HepG2 (cell line): ENCODE results near the gene TSHZ2. TPM values are rescaled to one million over a fixed set of nuclear protein-coding genes. Genes with fewer than 3 reads are reported as not detected.

Source experiments
- BCLAF1 ChIP-seq: fragments of 450-650 bp; IDR thresholded peaks from 2 replicates; pipeline ENCODE4 v1.6.1; 2017; ENCODE audit warnings: mild to moderate bottlenecking
- CCAR2 ChIP-seq: fragments of 200-400 bp; formaldehyde crosslinking; optimal IDR thresholded peaks from 2 replicates; pipeline ENCODE3; 2018; ENCODE audit warnings: low read depth, mild to moderate bottlenecking, low read length, moderate library complexity
- ELF4 ChIP-seq: sonication (generic); formaldehyde crosslinking; IDR thresholded peaks from 2 replicates; pipeline ENCODE4 v1.5.0; 2020; ENCODE audit warnings: missing genetic modification reagents, mild to moderate bottlenecking, moderate library complexity, borderline replicate concordance
- FOXO1 ChIP-seq: sonication (generic); formaldehyde crosslinking; IDR thresholded peaks from 2 replicates; pipeline ENCODE4 v1.4.0; 2020; ENCODE audit warnings: missing genetic modification reagents
- KDM1A ChIP-seq: IDR thresholded peaks from 2 replicates; pipeline ENCODE4 v1.6.1; 2016; ENCODE audit warnings: missing compliant biosample characterization
- KDM6A ChIP-seq: IDR thresholded peaks from 2 replicates; pipeline ENCODE4 v1.6.1; 2016; ENCODE audit warnings: low read depth
- MEIS2 ChIP-seq: sonication (generic); formaldehyde crosslinking; IDR thresholded peaks from 2 replicates; pipeline ENCODE4 v1.9.0; 2021; ENCODE audit warnings: mild to moderate bottlenecking, missing genetic modification reagents
- PAF1 ChIP-seq: IDR thresholded peaks from 2 replicates; pipeline ENCODE4 v1.6.1; 2016; ENCODE audit warnings: missing genetic modification reagents, missing compliant biosample characterization
- POLR2G ChIP-seq: fragments of 200-400 bp; formaldehyde crosslinking; IDR thresholded peaks from 2 replicates; pipeline ENCODE4 v1.6.1; 2018; ENCODE audit warnings: mild to moderate bottlenecking, low read depth, low read length, moderate library complexity
- RNF2 ChIP-seq: fragments of 450-650 bp; conservative IDR thresholded peaks from 2 replicates; pipeline ENCODE4 v1.6.1; 2016; ENCODE audit warnings: low read depth
- THAP11 ChIP-seq: IDR thresholded peaks from 2 replicates; pipeline ENCODE4 v1.6.1; 2016; ENCODE audit warnings: missing biosample characterization, missing genetic modification reagents
- TIGD3 ChIP-seq: sonication (generic); formaldehyde crosslinking; IDR thresholded peaks from 2 replicates; pipeline ENCODE4 v1.5.1; 2020; ENCODE audit warnings: mild to moderate bottlenecking, missing genetic modification reagents, borderline replicate concordance
- U2AF2 ChIP-seq: fragments of 200-400 bp; formaldehyde crosslinking; IDR thresholded peaks from 2 replicates; pipeline ENCODE4 v1.6.1; 2017; ENCODE audit warnings: low read depth, mild to moderate bottlenecking, low read length
- USF2 ChIP-seq, 2 experiments: sonication (generic) in 1 of 2; formaldehyde crosslinking in 1 of 2; IDR thresholded peaks; 2 replicates each; pipeline versions ENCODE4 v1.5.1 to v1.6.1; 2011 to 2020; ENCODE audit warnings: borderline replicate concordance in 1 of 2, low read depth in 1 of 2, low read length in 1 of 2, mild to moderate bottlenecking in 1 of 2, missing genetic modification reagents in 1 of 2, moderate library complexity in 1 of 2
- ZBTB42 ChIP-seq: sonication (generic); formaldehyde crosslinking; IDR thresholded peaks from 2 replicates; pipeline ENCODE4 v1.5.0; 2020; ENCODE audit warnings: mild to moderate bottlenecking, missing genetic modification reagents
- ZFP36L2 ChIP-seq: sonication (generic); formaldehyde crosslinking; IDR thresholded peaks from 2 replicates; pipeline ENCODE4 v1.4.0; 2020; ENCODE audit warnings: missing genetic modification reagents
- ZFP41 ChIP-seq: sonication (generic); formaldehyde crosslinking; IDR thresholded peaks from 2 replicates; pipeline ENCODE4 v1.4.0; 2020; ENCODE audit warnings: mild to moderate bottlenecking, missing genetic modification reagents, borderline replicate concordance
- ZIK1 ChIP-seq: sonication (generic); formaldehyde crosslinking; IDR thresholded peaks from 2 replicates; pipeline ENCODE4 v1.5.0; 2020; ENCODE audit warnings: mild to moderate bottlenecking, low read depth, missing genetic modification reagents, borderline replicate concordance
- ZKSCAN8 ChIP-seq: IDR thresholded peaks from 2 replicates; pipeline ENCODE4 v1.6.1; 2016; ENCODE audit warnings: borderline replicate concordance, missing genetic modification reagents, missing compliant biosample characterization
- ZMYM2 ChIP-seq: sonication (generic); formaldehyde crosslinking; IDR thresholded peaks from 2 replicates; pipeline ENCODE4 v1.8.0; 2022; ENCODE audit warnings: mild to moderate bottlenecking, missing genetic modification reagents
- ZNF234 ChIP-seq: sonication (generic); formaldehyde crosslinking; conservative IDR thresholded peaks from 2 replicates; pipeline ENCODE4 v1.5.1; 2020; ENCODE audit warnings: mild to moderate bottlenecking, missing genetic modification reagents
- ZNF496 ChIP-seq: sonication (generic); formaldehyde crosslinking; IDR thresholded peaks from 2 replicates; pipeline ENCODE4 v1.8.1; 2023; ENCODE audit warnings: mild to moderate bottlenecking, moderate library complexity, missing genetic modification reagents; ENCODE audit not compliant: insufficient replicate concordance
- ZNF7 ChIP-seq: IDR thresholded peaks from 2 replicates; pipeline ENCODE4 v1.6.1; 2016; ENCODE audit warnings: missing biosample characterization, missing genetic modification reagents
- ZNF768 ChIP-seq: sonication (generic); formaldehyde crosslinking; IDR thresholded peaks from 2 replicates; pipeline ENCODE4 v1.4.0; 2020; ENCODE audit warnings: missing genetic modification reagents
- ZSCAN12 ChIP-seq: sonication (generic); formaldehyde crosslinking; IDR thresholded peaks from 2 replicates; pipeline ENCODE4 v1.9.0; 2021; ENCODE audit warnings: mild to moderate bottlenecking, missing genetic modification reagents
- polyA plus RNA-seq, 8 experiments: library from polyadenylated mRNA; depleted of rRNA in 3 of 8; stranded (reverse) in 7 of 8; unstranded in 1 of 8; fragments of >200 nt; fragmentation: Illumina TruSeq in 4 of 8; extraction: Trizol in 4 of 8; gene quantifications; 2 replicates each; pipeline versions ENCODE4 v1.2.1 to v1.2.3, GENCODE V29; 2011 to 2016; ENCODE audit warnings: low read depth in 4 of 8, missing spikeins in 1 of 8, mixed read lengths in 1 of 8; ENCODE audit not compliant: insufficient read depth in 1 of 8
- total RNA-seq, 5 experiments: library from RNA; depleted of rRNA; stranded (reverse); fragments of >200 nt; fragmentation: Illumina TruSeq; extraction: Trizol; gene quantifications; 2 replicates each; pipeline ENCODE4 v1.2.3, GENCODE V29; 2016; ENCODE audit warnings: low read depth in 1 of 5

TSHZ2 gene
- total and polyA plus RNA-seq, 2 of the 13 experiments (the other 11 are each of a cell fraction or from before 2014, with no cell fraction given), result 0.01 TPM; not detected in 1

GRCh38 chr20:53077373-53078205 lies 105.4 kb downstream of the TSHZ2 start (continued):
- TF ChIP-seq THAP11 (CRISPR knock-in tag), result peak; percentile 57; the same call in 1 of the 2 replicates
- no peak for TF ChIP-seq ZIK1 (CRISPR knock-in tag)
- no peak for TF ChIP-seq ZNF234 (CRISPR knock-in tag)
- no peak for TF ChIP-seq ZFP41 (CRISPR knock-in tag)
- no peak for TF ChIP-seq ZNF496 (CRISPR knock-in tag)
- no peak for TF ChIP-seq POLR2G
- TF ChIP-seq ELF4, result no peak
- no peak for TF ChIP-seq USF2 (IDR thresholded peaks at IDR 0.05; ENCODE audit: low read depth, low read length)
- no peak for TF ChIP-seq USF2 (CRISPR knock-in tag; IDR thresholded peaks at IDR 0.05; ENCODE audit: borderline replicate concordance)
- TF ChIP-seq PAF1, result no peak
- TF ChIP-seq ZMYM2 (CRISPR knock-in tag), result 0 out of 2 replicates have a peak, but pooled peaks have one; percentile 46
- no peak for TF ChIP-seq ZSCAN12 (CRISPR knock-in tag)
- TF ChIP-seq CCAR2, result no peak
- TF ChIP-seq KDM6A (CRISPR knock-in tag), result peak; percentile 41; the same call in 1 of the 2 replicates
- TF ChIP-seq ZNF7 (CRISPR knock-in tag), result no peak
- TF ChIP-seq ZKSCAN8 (CRISPR knock-in tag), result peak; percentile 73; the same call in 1 of the 2 replicates
- TF ChIP-seq U2AF2, result no peak
- TF ChIP-seq FOXO1 (CRISPR knock-in tag), result peak; percentile 74; the same call in 1 of the 2 replicates
- TF ChIP-seq KDM1A, result 0 out of 2 replicates have a peak, but pooled peaks have one; percentile 4
- no peak for TF ChIP-seq ZFP36L2
- TF ChIP-seq RNF2, result no peak
- no peak for TF ChIP-seq ZNF768 (CRISPR knock-in tag)
- TF ChIP-seq ZBTB42 (CRISPR knock-in tag), result no peak
- TF ChIP-seq TIGD3, result no peak
- TF ChIP-seq BCLAF1, result no peak
- peak; percentile 59; the same call in 1 of the 2 replicates for TF ChIP-seq MEIS2
